HepG2 (cell line): ENCODE results near the gene SOBP. TPM values are rescaled to one million over a fixed set of nuclear protein-coding genes. Genes with fewer than 3 reads are reported as not detected.
A peak's percentile ranks its signal among the peaks of the same experiment; 100 is the strongest.

Source experiments
- ADNP ChIP-seq: sonication (generic); formaldehyde crosslinking; IDR thresholded peaks from 2 replicates; pipeline ENCODE4 v1.4.0; 2020; ENCODE audit warnings: missing genetic modification reagents
- BRCA1 ChIP-seq: sonication (generic); formaldehyde crosslinking; IDR thresholded peaks from 2 replicates; pipeline ENCODE4 v1.4.0; 2020; ENCODE audit warnings: missing genetic modification reagents
- GMEB2 ChIP-seq: IDR thresholded peaks from 2 replicates; pipeline ENCODE4 v1.6.1; 2016; ENCODE audit warnings: missing biosample characterization, missing genetic modification reagents, low read depth
- GTF3A ChIP-seq: sonication (generic); formaldehyde crosslinking; conservative IDR thresholded peaks from 2 replicates; pipeline ENCODE4 v1.4.0; 2020; ENCODE audit warnings: mild to moderate bottlenecking, missing genetic modification reagents
- IKZF1 ChIP-seq: fragments of 450-650 bp; IDR thresholded peaks from 2 replicates; pipeline ENCODE4 v1.7.1; 2016
- IKZF4 ChIP-seq: sonication (generic); formaldehyde crosslinking; IDR thresholded peaks from 2 replicates; pipeline ENCODE4 v1.5.1; 2020; ENCODE audit warnings: borderline replicate concordance, mild to moderate bottlenecking, low read depth, missing genetic modification reagents; ENCODE audit errors: not compliant biosample characterization
- JARID2 ChIP-seq: sonication (generic); formaldehyde crosslinking; IDR thresholded peaks from 2 replicates; pipeline ENCODE4 v1.8.1; 2023; ENCODE audit warnings: missing genetic modification reagents, inconsistent platforms; ENCODE audit not compliant: insufficient replicate concordance
- JUN ChIP-seq: sonication (generic); formaldehyde crosslinking; IDR thresholded peaks from 2 replicates; pipeline ENCODE4 v1.4.0; 2020; ENCODE audit warnings: mild to moderate bottlenecking, missing genetic modification reagents
- MXI1 ChIP-seq: IDR thresholded peaks from 3 replicates; pipeline ENCODE4 v1.6.1; 2012; ENCODE audit warnings: low read depth, low read length, inconsistent platforms, borderline replicate concordance
- NFE2L1 ChIP-seq: sonication (generic); formaldehyde crosslinking; IDR thresholded peaks from 2 replicates; pipeline ENCODE4 v1.4.0; 2020; ENCODE audit warnings: missing genetic modification reagents, mild to moderate bottlenecking, borderline replicate concordance
- PHF20 ChIP-seq: sonication (generic); formaldehyde crosslinking; IDR thresholded peaks from 2 replicates; pipeline ENCODE4 v1.5.0; 2020; ENCODE audit warnings: mild to moderate bottlenecking, missing genetic modification reagents
- TOPORS ChIP-seq: sonication (generic); formaldehyde crosslinking; IDR thresholded peaks from 2 replicates; pipeline ENCODE4 v1.8.0; 2023; ENCODE audit warnings: mild to moderate bottlenecking, missing genetic modification reagents
- ZFP36L1 ChIP-seq: sonication (generic); formaldehyde crosslinking; IDR thresholded peaks from 2 replicates; pipeline ENCODE4 v1.8.0; 2022; ENCODE audit warnings: mild to moderate bottlenecking, missing genetic modification reagents, moderate library complexity
- ZNF44 ChIP-seq: sonication (generic); formaldehyde crosslinking; IDR thresholded peaks from 2 replicates; pipeline ENCODE4 v1.5.1; 2020; ENCODE audit warnings: mild to moderate bottlenecking, missing genetic modification reagents
- ZNF513 ChIP-seq: sonication (generic); formaldehyde crosslinking; conservative IDR thresholded peaks from 2 replicates; pipeline ENCODE4 v1.5.0; 2020; ENCODE audit warnings: missing genetic modification reagents
- ZNF556 ChIP-seq: sonication (generic); formaldehyde crosslinking; IDR thresholded peaks from 2 replicates; pipeline ENCODE4 v1.4.0; 2020; ENCODE audit warnings: mild to moderate bottlenecking, missing genetic modification reagents, borderline replicate concordance
- ZNF562 ChIP-seq: sonication (generic); formaldehyde crosslinking; IDR thresholded peaks from 2 replicates; pipeline ENCODE4 v1.8.0; 2022; ENCODE audit warnings: missing genetic modification reagents, borderline replicate concordance
- ZNF878 ChIP-seq: sonication (generic); formaldehyde crosslinking; IDR thresholded peaks from 2 replicates; pipeline ENCODE4 v1.8.1; 2023; ENCODE audit warnings: mild to moderate bottlenecking, missing genetic modification reagents, moderate library complexity
- polyA plus RNA-seq, 8 experiments: library from polyadenylated mRNA; depleted of rRNA in 3 of 8; stranded (reverse) in 7 of 8; unstranded in 1 of 8; fragments of >200 nt; fragmentation: Illumina TruSeq in 4 of 8; extraction: Trizol in 4 of 8; gene quantifications; 2 replicates each; pipeline versions ENCODE4 v1.2.1 to v1.2.3, GENCODE V29; 2011 to 2016; ENCODE audit warnings: low read depth in 4 of 8, missing spikeins in 1 of 8, mixed read lengths in 1 of 8; ENCODE audit not compliant: insufficient read depth in 1 of 8
- total RNA-seq, 5 experiments: library from RNA; depleted of rRNA; stranded (reverse); fragments of >200 nt; fragmentation: Illumina TruSeq; extraction: Trizol; gene quantifications; 2 replicates each; pipeline ENCODE4 v1.2.3, GENCODE V29; 2016; ENCODE audit warnings: low read depth in 1 of 5
- TF ChIP-seq, protein P1 (sequence below): sonication (generic); formaldehyde crosslinking; IDR thresholded peaks from 2 replicates; pipeline ENCODE4 v1.9.0; 2021; ENCODE audit warnings: missing genetic modification reagents, borderline replicate concordance
- TF ChIP-seq, protein P2 (sequence below): IDR thresholded peaks from 2 replicates; pipeline ENCODE4 v1.6.1; 2018; ENCODE audit warnings: missing genetic modification reagents, mild to moderate bottlenecking, missing compliant biosample characterization
- TF ChIP-seq, protein P3 (sequence below): sonication (generic); formaldehyde crosslinking; IDR thresholded peaks from 2 replicates; pipeline ENCODE4 v1.8.0; 2022; ENCODE audit warnings: low read depth, missing genetic modification reagents

Gene SOBP
- total and polyA plus RNA-seq, 2 of the 13 experiments (the other 11 are each of a cell fraction or from before 2014, with no cell fraction given): 1.5 to 6.9 TPM

DNA sequence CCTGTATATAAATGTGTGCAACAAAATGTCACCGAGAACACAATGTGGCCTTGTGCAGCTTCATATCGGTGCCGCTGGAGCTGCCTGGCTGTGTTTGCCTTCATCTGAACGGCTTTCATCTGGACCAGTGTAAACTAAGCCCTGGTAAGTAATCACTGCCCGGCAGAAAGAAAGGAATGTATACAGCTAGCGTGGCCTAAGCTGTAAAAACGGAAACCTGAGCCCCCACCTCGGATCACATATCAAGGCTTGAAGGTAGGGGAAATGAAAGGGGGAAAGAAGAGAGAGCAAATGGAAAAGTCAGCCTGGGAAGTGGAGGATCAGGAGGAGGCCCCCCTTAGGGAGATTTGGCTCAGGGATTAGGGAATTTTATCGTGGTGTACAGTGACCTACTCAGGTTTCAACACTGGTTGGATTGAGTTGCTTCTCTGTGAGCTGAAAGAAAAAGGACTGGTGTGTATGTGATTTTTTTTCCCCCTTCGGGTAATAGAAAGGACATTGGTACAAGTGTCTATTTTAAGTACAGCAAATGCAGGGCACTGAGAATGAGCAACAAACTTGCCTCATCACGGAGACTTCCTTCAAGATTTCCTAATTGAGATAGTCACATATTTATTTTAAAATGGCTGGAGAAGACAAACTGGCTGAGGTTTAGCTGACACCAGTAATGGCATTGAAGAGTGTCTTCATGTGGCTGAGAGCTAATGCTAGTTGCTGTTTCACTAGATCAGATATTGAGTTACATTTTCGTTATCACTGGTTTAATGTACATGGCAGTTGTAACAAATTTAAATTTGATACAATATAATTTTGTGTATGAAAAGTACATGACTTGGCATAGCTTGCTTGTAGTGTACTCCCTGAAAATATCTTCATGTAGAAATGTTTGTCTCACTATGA is 3.5 kb downstream of the SOBP start (continued):
- TF ChIP-seq TOPORS (no peak), ZNF878 (CRISPR knock-in tag) (peak; percentile 74; the same call in 1 of the 2 replicates), ZNF562 (CRISPR knock-in tag) (no peak), GMEB2 (CRISPR knock-in tag) (no peak), MXI1 (peak; percentile 79; the same call in 1 of the 3 replicates), NFE2L1 (CRISPR knock-in tag) (no peak), IKZF4 (CRISPR knock-in tag) (no peak), ADNP (CRISPR knock-in tag) (no peak), ZNF513 (no peak), PHF20 (CRISPR knock-in tag) (no peak), IKZF1 (no peak), JUN (no peak), BRCA1 (CRISPR knock-in tag) (peak; percentile 56; the same call in 1 of the 2 replicates), ZNF44 (0 out of 2 replicates have a peak, but pooled peaks have one; percentile 41), ZFP36L1 (CRISPR knock-in tag) (no peak), GTF3A (CRISPR knock-in tag) (no peak), JARID2 (CRISPR knock-in tag) (no peak), ZNF556 (no peak)
- TF ChIP-seq, protein P1, sequence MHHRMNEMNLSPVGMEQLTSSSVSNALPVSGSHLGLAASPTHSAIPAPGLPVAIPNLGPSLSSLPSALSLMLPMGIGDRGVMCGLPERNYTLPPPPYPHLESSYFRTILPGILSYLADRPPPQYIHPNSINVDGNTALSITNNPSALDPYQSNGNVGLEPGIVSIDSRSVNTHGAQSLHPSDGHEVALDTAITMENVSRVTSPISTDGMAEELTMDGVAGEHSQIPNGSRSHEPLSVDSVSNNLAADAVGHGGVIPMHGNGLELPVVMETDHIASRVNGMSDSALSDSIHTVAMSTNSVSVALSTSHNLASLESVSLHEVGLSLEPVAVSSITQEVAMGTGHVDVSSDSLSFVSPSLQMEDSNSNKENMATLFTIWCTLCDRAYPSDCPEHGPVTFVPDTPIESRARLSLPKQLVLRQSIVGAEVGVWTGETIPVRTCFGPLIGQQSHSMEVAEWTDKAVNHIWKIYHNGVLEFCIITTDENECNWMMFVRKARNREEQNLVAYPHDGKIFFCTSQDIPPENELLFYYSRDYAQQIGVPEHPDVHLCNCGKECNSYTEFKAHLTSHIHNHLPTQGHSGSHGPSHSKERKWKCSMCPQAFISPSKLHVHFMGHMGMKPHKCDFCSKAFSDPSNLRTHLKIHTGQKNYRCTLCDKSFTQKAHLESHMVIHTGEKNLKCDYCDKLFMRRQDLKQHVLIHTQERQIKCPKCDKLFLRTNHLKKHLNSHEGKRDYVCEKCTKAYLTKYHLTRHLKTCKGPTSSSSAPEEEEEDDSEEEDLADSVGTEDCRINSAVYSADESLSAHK (CRISPR knock-in tag): no peak
- TF ChIP-seq, protein P2, sequence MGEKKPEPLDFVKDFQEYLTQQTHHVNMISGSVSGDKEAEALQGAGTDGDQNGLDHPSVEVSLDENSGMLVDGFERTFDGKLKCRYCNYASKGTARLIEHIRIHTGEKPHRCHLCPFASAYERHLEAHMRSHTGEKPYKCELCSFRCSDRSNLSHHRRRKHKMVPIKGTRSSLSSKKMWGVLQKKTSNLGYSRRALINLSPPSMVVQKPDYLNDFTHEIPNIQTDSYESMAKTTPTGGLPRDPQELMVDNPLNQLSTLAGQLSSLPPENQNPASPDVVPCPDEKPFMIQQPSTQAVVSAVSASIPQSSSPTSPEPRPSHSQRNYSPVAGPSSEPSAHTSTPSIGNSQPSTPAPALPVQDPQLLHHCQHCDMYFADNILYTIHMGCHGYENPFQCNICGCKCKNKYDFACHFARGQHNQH: peak; percentile 89
- TF ChIP-seq, protein P3, sequence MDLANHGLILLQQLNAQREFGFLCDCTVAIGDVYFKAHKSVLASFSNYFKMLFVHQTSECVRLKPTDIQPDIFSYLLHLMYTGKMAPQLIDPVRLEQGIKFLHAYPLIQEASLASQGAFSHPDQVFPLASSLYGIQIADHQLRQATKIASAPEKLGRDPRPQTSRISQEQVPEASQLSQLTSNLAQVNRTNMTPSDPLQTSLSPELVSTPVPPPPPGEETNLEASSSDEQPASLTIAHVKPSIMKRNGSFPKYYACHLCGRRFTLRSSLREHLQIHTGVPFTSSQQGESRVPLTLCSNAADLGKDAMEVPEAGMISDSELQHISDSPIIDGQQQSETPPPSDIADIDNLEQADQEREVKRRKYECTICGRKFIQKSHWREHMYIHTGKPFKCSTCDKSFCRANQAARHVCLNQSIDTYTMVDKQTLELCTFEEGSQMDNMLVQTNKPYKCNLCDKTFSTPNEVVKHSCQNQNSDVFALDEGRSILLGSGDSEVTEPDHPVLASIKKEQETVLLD (CRISPR knock-in tag): no peak
